ENCODE data around the gene IGFBPL1. TPM values are rescaled to one million over a fixed set of nuclear protein-coding genes. Genes with fewer than 3 reads are reported as not detected.
A peak's percentile ranks its signal among the peaks of the same experiment; 100 is the strongest.

IGFBPL1 gene
- total and polyA plus RNA-seq, 2 donors from 2014 or later: 0.22 TPM; not detected in 1

DNA sequence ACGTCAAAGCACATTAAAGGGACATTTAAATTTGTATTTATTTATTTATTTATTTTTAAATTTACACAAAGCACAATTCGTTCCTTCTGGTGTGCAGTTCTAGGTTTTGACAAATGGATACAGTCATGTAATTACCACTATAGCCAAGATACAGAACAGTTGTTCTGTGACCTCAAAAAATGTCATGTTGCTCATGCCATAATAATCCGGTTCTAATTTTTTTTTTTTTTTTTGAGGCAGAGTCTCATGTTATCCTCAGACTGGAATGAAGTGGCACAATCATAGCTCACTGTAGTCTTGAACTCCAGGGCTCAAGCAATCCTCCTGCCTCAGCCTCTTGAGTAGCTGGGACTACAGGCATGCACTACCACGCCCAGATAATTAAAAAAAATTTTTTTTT lies 7.8 kb downstream of the IGFBPL1 start:
- TF ChIP-seq, protein P1, sequence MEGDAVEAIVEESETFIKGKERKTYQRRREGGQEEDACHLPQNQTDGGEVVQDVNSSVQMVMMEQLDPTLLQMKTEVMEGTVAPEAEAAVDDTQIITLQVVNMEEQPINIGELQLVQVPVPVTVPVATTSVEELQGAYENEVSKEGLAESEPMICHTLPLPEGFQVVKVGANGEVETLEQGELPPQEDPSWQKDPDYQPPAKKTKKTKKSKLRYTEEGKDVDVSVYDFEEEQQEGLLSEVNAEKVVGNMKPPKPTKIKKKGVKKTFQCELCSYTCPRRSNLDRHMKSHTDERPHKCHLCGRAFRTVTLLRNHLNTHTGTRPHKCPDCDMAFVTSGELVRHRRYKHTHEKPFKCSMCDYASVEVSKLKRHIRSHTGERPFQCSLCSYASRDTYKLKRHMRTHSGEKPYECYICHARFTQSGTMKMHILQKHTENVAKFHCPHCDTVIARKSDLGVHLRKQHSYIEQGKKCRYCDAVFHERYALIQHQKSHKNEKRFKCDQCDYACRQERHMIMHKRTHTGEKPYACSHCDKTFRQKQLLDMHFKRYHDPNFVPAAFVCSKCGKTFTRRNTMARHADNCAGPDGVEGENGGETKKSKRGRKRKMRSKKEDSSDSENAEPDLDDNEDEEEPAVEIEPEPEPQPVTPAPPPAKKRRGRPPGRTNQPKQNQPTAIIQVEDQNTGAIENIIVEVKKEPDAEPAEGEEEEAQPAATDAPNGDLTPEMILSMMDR (IDR thresholded peaks at IDR 0.05; ENCODE audit: borderline replicate concordance, extremely low read depth, insufficient read depth): no peak
- no peak overlapping the region for H3K27ac ChIP-seq (ENCODE audit: low read depth in 2 of 2, low read length in 2 of 2)
- intact Hi-C loops (cut with DNase I): no loop called here
- H3K4me1 ChIP-seq (ENCODE audit: control insufficient read depth in 2 of 3, insufficient read depth in 2 of 3, low read depth in 1 of 3, low read length in 3 of 3): no peaks in the 10 kb centered on the region
- no peak for FAIRE-seq
- no peaks in the 10 kb centered on the region for H3K36me3 ChIP-seq (ENCODE audit: control insufficient read depth in 2 of 3, insufficient read depth in 3 of 3, low read length in 3 of 3)
- no peaks in the 10 kb centered on the region for H3K27me3 ChIP-seq (ENCODE audit: control insufficient read depth, insufficient read depth, low read length)
- H3K9me3 ChIP-seq (ENCODE audit: control insufficient read depth in 2 of 3, insufficient read depth in 1 of 3, low read length in 3 of 3): no peaks in the 10 kb centered on the region
- no peak for DNase-seq
- no peak overlapping the region for H3K4me3 ChIP-seq (ENCODE audit: low read length in 3 of 3)
- H3K9ac ChIP-seq (ENCODE audit: low read length in 3 of 3): no peak overlapping the region

DNA sequence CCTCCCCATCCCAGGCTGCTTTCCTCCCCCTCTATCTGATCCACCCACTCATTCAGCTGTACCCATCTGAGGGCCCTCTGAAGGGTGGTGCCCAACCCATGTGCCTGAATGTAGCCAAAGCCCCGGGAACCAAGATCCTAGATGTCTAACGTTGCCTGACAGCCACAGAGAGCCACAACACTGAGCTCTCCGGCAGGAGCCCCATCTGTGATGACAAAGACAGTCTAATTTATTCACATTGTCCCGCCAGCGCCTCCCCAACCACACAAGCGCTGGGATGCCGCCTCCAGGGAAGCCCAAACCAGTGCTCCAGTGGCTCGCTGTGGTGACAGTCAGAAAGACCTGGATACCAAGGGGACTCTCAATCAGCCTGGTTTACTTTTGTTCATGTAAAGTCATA lies 8.4 kb downstream of the IGFBPL1 start:
- no peak for FAIRE-seq

DNA sequence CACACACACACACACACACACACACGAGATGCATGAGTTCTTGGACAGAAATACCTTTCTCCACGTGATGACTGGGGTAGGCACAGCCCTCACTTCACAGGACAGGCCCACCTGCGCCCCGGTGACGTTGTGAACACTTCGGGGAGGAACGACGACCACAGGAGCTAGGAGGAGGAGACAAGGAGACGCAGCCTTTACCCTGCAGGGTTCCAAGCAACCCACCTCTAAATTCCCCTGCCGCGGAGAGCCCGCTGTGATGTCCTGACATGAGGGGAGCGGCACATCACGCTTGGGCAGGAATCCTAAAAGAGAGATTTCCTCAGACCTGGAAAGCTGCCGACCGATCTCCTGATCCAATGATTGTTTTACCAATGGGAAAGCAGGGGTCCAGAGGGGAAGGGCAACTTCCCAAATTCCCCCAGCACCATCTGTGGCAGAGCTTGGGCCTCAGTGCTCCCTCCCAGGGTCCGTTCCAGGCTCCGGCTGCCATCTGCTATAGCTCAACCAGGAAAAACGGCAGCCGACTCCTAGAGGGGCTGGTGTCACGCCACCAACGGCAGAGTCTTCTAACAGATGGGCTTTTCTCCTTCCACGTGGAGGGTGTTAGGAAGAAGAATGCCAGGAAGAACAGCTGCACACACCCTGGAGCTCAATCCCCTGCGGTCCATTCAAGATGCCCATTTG lies 10.1 kb downstream of the IGFBPL1 start:
- Histone ChIP-seq H3K36me3 (ENCODE audit: control insufficient read depth in 2 of 3, insufficient read depth in 3 of 3, low read length in 3 of 3) (no peaks in the 10 kb centered on the region), H3K4me1 (ENCODE audit: control insufficient read depth in 2 of 3, insufficient read depth in 2 of 3, low read depth in 1 of 3, low read length in 3 of 3) (no peaks in the 10 kb centered on the region), H3K9ac (ENCODE audit: low read length in 3 of 3) (no peak overlapping the region), H3K27ac (ENCODE audit: low read depth in 2 of 2, low read length in 2 of 2) (no peak overlapping the region), H3K4me3 (ENCODE audit: low read length in 3 of 3) (no peak overlapping the region), H3K27me3 (ENCODE audit: control insufficient read depth, insufficient read depth, low read length) (no peaks in the 10 kb centered on the region), H3K9me3 (ENCODE audit: control insufficient read depth in 2 of 3, insufficient read depth in 1 of 3, low read length in 3 of 3) (no peaks in the 10 kb centered on the region)
- FAIRE-seq: no peak
- peak in 1 of 5 donors; percentile 53 for DNase-seq
- TF ChIP-seq, protein P1 (IDR thresholded peaks at IDR 0.05; ENCODE audit: borderline replicate concordance, extremely low read depth, insufficient read depth): no peak
- intact Hi-C loops (cut with DNase I): no loop called here

More for the DNA sequence above, 8.4 kb downstream of the IGFBPL1 start:
- intact Hi-C loops (cut with DNase I): no loop called here
- Histone ChIP-seq H3K9me3 (ENCODE audit: control insufficient read depth in 2 of 3, insufficient read depth in 1 of 3, low read length in 3 of 3) (no peaks in the 10 kb centered on the region), H3K9ac (ENCODE audit: low read length in 3 of 3) (no peak overlapping the region), H3K27ac (ENCODE audit: low read depth in 2 of 2, low read length in 2 of 2) (no peak overlapping the region), H3K4me1 (ENCODE audit: control insufficient read depth in 2 of 3, insufficient read depth in 2 of 3, low read depth in 1 of 3, low read length in 3 of 3) (no peaks in the 10 kb centered on the region), H3K36me3 (ENCODE audit: control insufficient read depth in 2 of 3, insufficient read depth in 3 of 3, low read length in 3 of 3) (no peaks in the 10 kb centered on the region), H3K4me3 (ENCODE audit: low read length in 3 of 3) (no peak overlapping the region), H3K27me3 (ENCODE audit: control insufficient read depth, insufficient read depth, low read length) (no peaks in the 10 kb centered on the region)
- TF ChIP-seq, protein P1 (IDR thresholded peaks at IDR 0.05; ENCODE audit: borderline replicate concordance, extremely low read depth, insufficient read depth): no peak
- DNase-seq: no peak
